Measurements from ENCODE around the gene PRCP. TPM values are rescaled to one million over a fixed set of nuclear protein-coding genes. Genes with fewer than 3 reads are reported as not detected.

The PRCP gene
- total and polyA plus RNA-seq, 2 donors from 2014 or later: 115 to 202 TPM

DNA sequence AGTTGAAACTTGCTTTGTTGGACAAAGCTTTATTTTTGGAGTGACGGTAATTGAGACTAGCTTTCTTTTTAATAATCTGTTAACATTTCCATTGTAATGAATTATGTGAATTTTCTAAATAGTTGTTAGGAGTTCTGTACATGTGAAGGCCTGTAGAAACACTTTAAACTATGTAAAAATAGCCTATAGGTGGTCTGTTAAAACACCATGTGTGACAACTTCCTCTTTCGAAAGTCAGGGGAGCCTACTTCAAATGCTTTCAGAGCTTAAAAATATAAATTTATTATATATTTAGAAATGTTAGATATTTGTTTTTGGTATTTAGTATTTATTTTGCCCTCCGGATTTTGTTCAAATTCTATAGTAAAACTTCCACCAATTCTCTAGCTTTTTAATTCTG, 30.0 kb upstream of the PRCP start:
- Histone ChIP-seq H3K27me3 (ENCODE audit: control insufficient read depth, insufficient read depth, low read length) (no peaks in the 10 kb centered on the region), H3K4me1 (ENCODE audit: control insufficient read depth in 2 of 3, insufficient read depth in 2 of 3, low read depth in 1 of 3, low read length in 3 of 3) (no peaks in the 10 kb centered on the region), H3K9me3 (ENCODE audit: control insufficient read depth in 2 of 3, insufficient read depth in 1 of 3, low read length in 3 of 3) (no peaks in the 10 kb centered on the region), H3K36me3 (ENCODE audit: control insufficient read depth in 2 of 3, insufficient read depth in 3 of 3, low read length in 3 of 3) (no peaks in the 10 kb centered on the region), H3K9ac (ENCODE audit: low read length in 3 of 3) (no peak overlapping the region), H3K27ac (ENCODE audit: low read depth in 2 of 2, low read length in 2 of 2) (no peak overlapping the region), H3K4me3 (ENCODE audit: low read length in 3 of 3) (no peak overlapping the region)
- FAIRE-seq: no peak
- TF ChIP-seq, protein P1, sequence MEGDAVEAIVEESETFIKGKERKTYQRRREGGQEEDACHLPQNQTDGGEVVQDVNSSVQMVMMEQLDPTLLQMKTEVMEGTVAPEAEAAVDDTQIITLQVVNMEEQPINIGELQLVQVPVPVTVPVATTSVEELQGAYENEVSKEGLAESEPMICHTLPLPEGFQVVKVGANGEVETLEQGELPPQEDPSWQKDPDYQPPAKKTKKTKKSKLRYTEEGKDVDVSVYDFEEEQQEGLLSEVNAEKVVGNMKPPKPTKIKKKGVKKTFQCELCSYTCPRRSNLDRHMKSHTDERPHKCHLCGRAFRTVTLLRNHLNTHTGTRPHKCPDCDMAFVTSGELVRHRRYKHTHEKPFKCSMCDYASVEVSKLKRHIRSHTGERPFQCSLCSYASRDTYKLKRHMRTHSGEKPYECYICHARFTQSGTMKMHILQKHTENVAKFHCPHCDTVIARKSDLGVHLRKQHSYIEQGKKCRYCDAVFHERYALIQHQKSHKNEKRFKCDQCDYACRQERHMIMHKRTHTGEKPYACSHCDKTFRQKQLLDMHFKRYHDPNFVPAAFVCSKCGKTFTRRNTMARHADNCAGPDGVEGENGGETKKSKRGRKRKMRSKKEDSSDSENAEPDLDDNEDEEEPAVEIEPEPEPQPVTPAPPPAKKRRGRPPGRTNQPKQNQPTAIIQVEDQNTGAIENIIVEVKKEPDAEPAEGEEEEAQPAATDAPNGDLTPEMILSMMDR (IDR thresholded peaks at IDR 0.05; ENCODE audit: borderline replicate concordance, extremely low read depth, insufficient read depth): no peak
- DNase-seq: no peak
- intact Hi-C loops (cut with DNase I): no loop called here

DNA sequence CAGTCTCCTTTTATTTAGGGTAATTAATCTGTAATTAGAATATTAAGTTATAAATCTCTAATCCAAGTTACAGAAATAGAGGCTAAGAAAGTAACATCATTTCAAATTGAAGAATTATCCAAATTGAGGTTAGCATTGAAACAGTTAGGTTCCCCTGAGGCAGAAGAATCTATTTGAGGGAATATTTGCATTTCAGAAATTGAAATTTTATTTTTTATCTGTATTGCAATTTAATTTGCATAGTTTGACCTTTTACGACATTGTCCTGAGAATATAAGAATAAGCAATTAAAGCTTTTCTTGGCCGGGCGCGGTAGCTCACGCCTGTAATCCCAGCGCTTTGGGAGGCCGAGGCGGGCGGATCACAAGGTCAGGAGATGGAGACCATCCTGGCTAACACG, 28.9 kb upstream of the PRCP start:
- intact Hi-C loops (cut with DNase I): no loop called here
- H3K27ac ChIP-seq (ENCODE audit: low read depth in 2 of 2, low read length in 2 of 2): no peak overlapping the region
- DNase-seq: no peak

DNA sequence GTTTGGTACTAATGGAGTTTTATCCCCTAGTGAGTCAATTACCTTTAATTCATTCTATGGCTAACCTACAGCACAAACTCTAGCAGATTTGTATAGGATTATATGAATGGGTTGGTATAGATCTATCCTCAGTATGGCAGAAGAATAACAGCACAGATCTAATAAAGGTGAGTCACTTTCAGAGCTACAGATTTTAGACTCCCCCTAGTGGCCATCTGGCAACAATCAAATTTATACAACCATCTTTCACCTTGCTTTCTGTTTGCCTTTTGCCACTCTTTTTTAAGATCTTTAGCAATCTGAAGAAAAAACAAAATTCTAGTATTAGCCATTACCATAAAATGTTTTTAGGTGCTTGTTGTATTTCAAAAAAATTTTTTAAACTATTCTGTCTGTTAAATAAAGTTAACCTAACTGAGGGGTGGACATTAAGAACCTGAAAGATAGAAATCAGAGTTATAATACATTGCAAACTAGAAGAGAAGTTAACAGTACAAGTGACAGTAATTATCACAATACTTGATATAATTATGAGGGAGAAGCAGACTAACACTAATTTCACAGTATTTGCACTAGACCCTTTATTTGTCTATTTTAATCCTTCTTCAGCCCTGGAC, 27.1 kb upstream of the PRCP start:
- Histone ChIP-seq H3K36me3 (ENCODE audit: control insufficient read depth in 2 of 3, insufficient read depth in 3 of 3, low read length in 3 of 3) (no peaks in the 10 kb centered on the region), H3K27me3 (ENCODE audit: control insufficient read depth, insufficient read depth, low read length) (no peaks in the 10 kb centered on the region), H3K9me3 (ENCODE audit: control insufficient read depth in 2 of 3, insufficient read depth in 1 of 3, low read length in 3 of 3) (no peaks in the 10 kb centered on the region), H3K4me3 (ENCODE audit: low read length in 3 of 3) (no peak overlapping the region), H3K4me1 (ENCODE audit: control insufficient read depth in 2 of 3, insufficient read depth in 2 of 3, low read depth in 1 of 3, low read length in 3 of 3) (no peaks in the 10 kb centered on the region), H3K9ac (ENCODE audit: low read length in 3 of 3) (no peak overlapping the region), H3K27ac (ENCODE audit: low read depth in 2 of 2, low read length in 2 of 2) (no peak overlapping the region)
- TF ChIP-seq, protein P1 (IDR thresholded peaks at IDR 0.05; ENCODE audit: borderline replicate concordance, extremely low read depth, insufficient read depth): peak; percentile 63
- intact Hi-C loops (cut with DNase I): no loop called here
- FAIRE-seq (peak; percentile 97), DNase-seq (peak in 2 of 5 donors; percentile 31 to 57)

More for the DNA sequence above, 28.9 kb upstream of the PRCP start:
- H3K9ac ChIP-seq (ENCODE audit: low read length in 3 of 3): no peak overlapping the region
- no peak for FAIRE-seq
- no peaks in the 10 kb centered on the region for H3K9me3 ChIP-seq (ENCODE audit: control insufficient read depth in 2 of 3, insufficient read depth in 1 of 3, low read length in 3 of 3)
- no peaks in the 10 kb centered on the region for H3K36me3 ChIP-seq (ENCODE audit: control insufficient read depth in 2 of 3, insufficient read depth in 3 of 3, low read length in 3 of 3)
- no peaks in the 10 kb centered on the region for H3K27me3 ChIP-seq (ENCODE audit: control insufficient read depth, insufficient read depth, low read length)
- H3K4me1 ChIP-seq (ENCODE audit: control insufficient read depth in 2 of 3, insufficient read depth in 2 of 3, low read depth in 1 of 3, low read length in 3 of 3): no peaks in the 10 kb centered on the region
- TF ChIP-seq, protein P1 (IDR thresholded peaks at IDR 0.05; ENCODE audit: borderline replicate concordance, extremely low read depth, insufficient read depth): no peak
- H3K4me3 ChIP-seq (ENCODE audit: low read length in 3 of 3): no peak overlapping the region
